ENCODE measurements around the gene MAP7.

Gene MAP7

GRCh38 chr6:136370988-136371728 lies 179.1 kb downstream of the MAP7 start:
- DNase-seq = no peak

- DNase-seq = no peak
Measured at GRCh38 chr6:136365776-136366354, 184.4 kb downstream of the MAP7 start.

GRCh38 chr6:136362421-136363356 lies 187.5 kb downstream of the MAP7 start:
- no peak for DNase-seq

- no peak for DNase-seq
Measured at GRCh38 chr6:136361787-136362186, 188.4 kb downstream of the MAP7 start.

GRCh38 chr6:136360783-136361182 lies 189.4 kb downstream of the MAP7 start:
- DNase-seq = no peak

- no peak for DNase-seq
Measured at GRCh38 chr6:136359851-136360250, 190.4 kb downstream of the MAP7 start.

GRCh38 chr6:136351518-136352110 lies 198.6 kb downstream of the MAP7 start:
- peak; percentile 29 for DNase-seq

- no peak for DNase-seq
Measured at GRCh38 chr6:136350914-136351313, 199.3 kb downstream of the MAP7 start.

GRCh38 chr6:136347847-136348246 lies 202.4 kb downstream of the MAP7 start:
- DNase-seq = no peak

GRCh38 chr6:136345145-136345544 lies 205.1 kb downstream of the MAP7 start:
- no peak for DNase-seq

GRCh38 chr6:136344420-136344819 lies 205.8 kb downstream of the MAP7 start:
- DNase-seq = no peak

GRCh38 chr6:136343700-136344099 lies 206.5 kb downstream of the MAP7 start:
- DNase-seq = no peak

GRCh38 chr6:136343275-136343674 lies 206.9 kb downstream of the MAP7 start:
- no peak for DNase-seq

- no peak for DNase-seq
Measured at GRCh38 chr6:136341967-136342366, 208.3 kb downstream of the MAP7 start.

- DNase-seq = no peak
Measured at GRCh38 chr6:136341367-136341766, 208.9 kb downstream of the MAP7 start.

GRCh38 chr6:136338486-136338885 lies 211.7 kb downstream of the MAP7 start:
- no peak for DNase-seq

GRCh38 chr6:136337606-136338005 lies 212.6 kb downstream of the MAP7 start:
- DNase-seq = no peak

GRCh38 chr6:136337121-136337520 lies 213.1 kb downstream of the MAP7 start:
- no peak for DNase-seq

GRCh38 chr6:136335736-136336363 lies 214.4 kb downstream of the MAP7 start:
- DNase-seq = no peak

GRCh38 chr6:136334853-136335252 lies 215.4 kb downstream of the MAP7 start:
- no peak for DNase-seq

GRCh38 chr6:136334465-136334846 lies 215.8 kb downstream of the MAP7 start:
- DNase-seq = no peak

GRCh38 chr6:136333824-136334464 lies 216.3 kb downstream of the MAP7 start:
- DNase-seq = no peak

All from NCI-H1105 treated with DMSO at 0.1 percent for 48 hours (cell line).